K562 (cell line): ENCODE measurements around the gene CEP295NL.

Experiments used
- RAD51 ChIP-seq: fragments of 450-650 bp; IDR thresholded peaks from 2 replicates; pipeline ENCODE4 v1.7.1; 2016; ENCODE audit warnings: low read depth, mild to moderate bottlenecking, borderline replicate concordance
- ZNF217 ChIP-seq: sonication (generic); formaldehyde crosslinking; IDR thresholded peaks from 2 replicates; pipeline ENCODE4 v1.8.0; 2022; ENCODE audit warnings: mild to moderate bottlenecking, missing genetic modification reagents

- TF ChIP-seq ZNF217 (CRISPR knock-in tag) (no peak), RAD51 (no peak)
Measured at GRCh38 chr17:78873519-78874340, 29.3 kb downstream of the CEP295NL start.
